ENCODE results near the gene FGFBP2.

The FGFBP2 gene

DNA sequence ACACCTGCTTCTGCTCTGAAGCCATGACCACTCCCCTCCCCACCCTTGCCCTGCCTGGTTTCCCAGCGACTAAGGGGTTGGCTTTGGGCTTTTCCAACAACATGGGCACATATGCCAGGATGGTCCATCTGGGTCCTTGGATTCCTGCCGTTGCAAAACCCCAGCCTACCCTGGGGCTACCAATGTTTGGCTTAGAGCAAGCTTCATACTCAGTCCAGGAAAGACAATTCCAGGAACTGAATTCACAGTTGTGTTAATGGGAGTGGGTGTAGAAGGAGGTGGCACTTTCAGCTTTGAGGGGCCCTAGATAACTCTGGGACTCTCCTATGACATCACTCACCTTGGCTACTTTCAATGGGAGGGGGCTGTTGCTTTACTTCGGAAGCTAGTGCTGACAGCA, 33.4 kb downstream of the FGFBP2 start:
- TF ChIP-seq, protein P1, sequence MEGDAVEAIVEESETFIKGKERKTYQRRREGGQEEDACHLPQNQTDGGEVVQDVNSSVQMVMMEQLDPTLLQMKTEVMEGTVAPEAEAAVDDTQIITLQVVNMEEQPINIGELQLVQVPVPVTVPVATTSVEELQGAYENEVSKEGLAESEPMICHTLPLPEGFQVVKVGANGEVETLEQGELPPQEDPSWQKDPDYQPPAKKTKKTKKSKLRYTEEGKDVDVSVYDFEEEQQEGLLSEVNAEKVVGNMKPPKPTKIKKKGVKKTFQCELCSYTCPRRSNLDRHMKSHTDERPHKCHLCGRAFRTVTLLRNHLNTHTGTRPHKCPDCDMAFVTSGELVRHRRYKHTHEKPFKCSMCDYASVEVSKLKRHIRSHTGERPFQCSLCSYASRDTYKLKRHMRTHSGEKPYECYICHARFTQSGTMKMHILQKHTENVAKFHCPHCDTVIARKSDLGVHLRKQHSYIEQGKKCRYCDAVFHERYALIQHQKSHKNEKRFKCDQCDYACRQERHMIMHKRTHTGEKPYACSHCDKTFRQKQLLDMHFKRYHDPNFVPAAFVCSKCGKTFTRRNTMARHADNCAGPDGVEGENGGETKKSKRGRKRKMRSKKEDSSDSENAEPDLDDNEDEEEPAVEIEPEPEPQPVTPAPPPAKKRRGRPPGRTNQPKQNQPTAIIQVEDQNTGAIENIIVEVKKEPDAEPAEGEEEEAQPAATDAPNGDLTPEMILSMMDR (IDR thresholded peaks at IDR 0.05; ENCODE audit: extremely low read depth, missing control alignments) = no peak
- DNase-seq (ENCODE audit: low spot score) = no peak

- DNase-seq (ENCODE audit: low spot score) = no peak
- TF ChIP-seq, protein P1 (IDR thresholded peaks at IDR 0.05; ENCODE audit: extremely low read depth, missing control alignments) = no peak
Observed at GRCh38 chr4:15928883-15929282, 34.1 kb downstream of the FGFBP2 start.

- TF ChIP-seq, protein P1 (IDR thresholded peaks at IDR 0.05; ENCODE audit: extremely low read depth, missing control alignments) = no peak
- DNase-seq (ENCODE audit: low spot score) = no peak
Observed at GRCh38 chr4:15926486-15926885, 36.5 kb downstream of the FGFBP2 start.

DNA sequence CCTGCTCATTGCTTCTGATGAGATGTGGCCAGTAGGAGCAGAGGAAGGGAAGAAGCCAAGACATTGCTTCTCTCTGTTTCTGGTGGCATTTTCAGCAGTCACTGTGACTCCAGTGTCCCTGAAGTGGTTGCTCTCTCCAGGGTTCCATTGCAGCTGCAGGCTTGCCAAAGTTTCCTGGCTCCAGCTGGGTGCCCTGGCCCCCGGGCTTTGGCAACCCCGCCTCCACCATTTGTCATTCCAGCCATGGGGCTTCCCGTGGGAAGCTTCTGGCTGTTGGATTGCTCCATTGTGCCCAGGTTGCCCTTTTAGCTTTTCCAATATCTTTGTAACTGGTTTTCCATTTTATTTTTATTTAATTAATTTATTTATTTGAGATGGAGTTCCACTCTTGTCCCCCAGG, 37.1 kb downstream of the FGFBP2 start:
- TF ChIP-seq, protein P1 (IDR thresholded peaks at IDR 0.05; ENCODE audit: extremely low read depth, missing control alignments) = no peak
- no peak for DNase-seq (ENCODE audit: low spot score)

- TF ChIP-seq, protein P1 (IDR thresholded peaks at IDR 0.05; ENCODE audit: extremely low read depth, missing control alignments) = no peak
Observed at GRCh38 chr4:15921592-15921932, 41.4 kb downstream of the FGFBP2 start.

GRCh38 chr4:15920723-15921591, 42.0 kb downstream of the FGFBP2 start:
- TF ChIP-seq, protein P1 (IDR thresholded peaks at IDR 0.05; ENCODE audit: extremely low read depth, missing control alignments) = no peak
- DNase-seq (ENCODE audit: low spot score) = no peak

More at GRCh38 chr4:15921592-15921932, 41.4 kb downstream of the FGFBP2 start:
- DNase-seq (ENCODE audit: low spot score) = no peak

GRCh38 chr4:15918484-15919129, 44.4 kb downstream of the FGFBP2 start:
- TF ChIP-seq, protein P1 (IDR thresholded peaks at IDR 0.05; ENCODE audit: extremely low read depth, missing control alignments) = no peak
- no peak for DNase-seq (ENCODE audit: low spot score)

All from GM20000 (cell line).